DMS114 treated with DMSO at 0.1 percent for 48 hours (cell line): ENCODE measurements around the gene SLC41A2.

Source experiments
- DNase-seq: peaks from one replicate; lab custom pipeline; 2025; ENCODE audit not compliant: unreplicated experiment; lab: John Stamatoyannopoulos, UW

SLC41A2 gene

GRCh38 chr12:104930388-104931326 is 27.4 kb downstream of the SLC41A2 start:
- no peak for DNase-seq

GRCh38 chr12:104929977-104930376 is 28.1 kb downstream of the SLC41A2 start:
- DNase-seq: no peak

GRCh38 chr12:104929368-104929767 is 28.7 kb downstream of the SLC41A2 start:
- DNase-seq: no peak

GRCh38 chr12:104928036-104928745 is 29.9 kb downstream of the SLC41A2 start:
- DNase-seq: no peak

- DNase-seq: no peak
Measured at GRCh38 chr12:104925501-104925900, 32.6 kb downstream of the SLC41A2 start.

- no peak for DNase-seq
Measured at GRCh38 chr12:104921340-104921739, 36.8 kb downstream of the SLC41A2 start.

GRCh38 chr12:104911942-104912341 is 46.1 kb downstream of the SLC41A2 start:
- no peak for DNase-seq

- DNase-seq: no peak
Measured at GRCh38 chr12:104910196-104910840, 47.8 kb downstream of the SLC41A2 start.

GRCh38 chr12:104909761-104910160 is 48.3 kb downstream of the SLC41A2 start:
- DNase-seq: no peak
